CD14-positive monocyte (primary cell): ENCODE results near the gene GPN3. TPM values are rescaled to one million over a fixed set of nuclear protein-coding genes. Genes with fewer than 3 reads are reported as not detected.

Experiments
- DNase-seq, 3 donors: peaks; one replicate each; pipeline ENCODE4 v3.0.0-alpha.2; 2011 to 2022
- H2AFZ ChIP-seq: 2 replicates; pipeline ENCODE4 v1.6.0; 2012; ENCODE audit warnings: mild to moderate bottlenecking, low read depth, low read length, inconsistent platforms; ENCODE audit not compliant: insufficient read depth, poor library complexity, severe bottlenecking
- H3K27ac ChIP-seq, 2 donors: 1 replicate in 1 of 2; 2 replicates in 1 of 2; pipeline ENCODE4 v1.5.1; 2012 to 2013; ENCODE audit warnings: low read length in 2 of 2, control low read depth in 1 of 2, inconsistent platforms in 1 of 2, low read depth in 1 of 2, mild to moderate bottlenecking in 1 of 2
- H3K27me3 ChIP-seq, 2 donors: one replicate each; pipeline versions ENCODE4 v1.6.0 to v1.6.1; 2011 to 2013; ENCODE audit warnings: low read length in 2 of 2; ENCODE audit not compliant: control insufficient read depth in 2 of 2, insufficient read depth in 2 of 2
- H3K36me3 ChIP-seq, 2 donors: replicated peaks in 1 of 2; 1 replicate in 1 of 2; 2 replicates in 1 of 2; pipeline versions ENCODE4 v1.5.1 to v1.6.1; 2012 to 2013; ENCODE audit warnings: low read length in 2 of 2, control low read depth in 1 of 2, inconsistent platforms in 1 of 2, mild to moderate bottlenecking in 1 of 2; ENCODE audit not compliant: insufficient read depth in 2 of 2, control insufficient read depth in 1 of 2
- H3K4me1 ChIP-seq, 2 donors: 1 replicate in 1 of 2; 2 replicates in 1 of 2; pipeline versions ENCODE4 v1.5.1 to v1.6.1; 2012 to 2013; ENCODE audit warnings: low read length in 2 of 2, control low read depth in 1 of 2, inconsistent platforms in 1 of 2, mild to moderate bottlenecking in 1 of 2, moderate library complexity in 1 of 2; ENCODE audit not compliant: insufficient read depth in 2 of 2, control insufficient read depth in 1 of 2
- H3K4me2 ChIP-seq: replicated peaks from 2 replicates; pipeline ENCODE3; 2012; ENCODE audit warnings: low read length, moderate library complexity, mild to moderate bottlenecking; ENCODE audit not compliant: poor library complexity, severe bottlenecking; ENCODE audit errors: extremely low read depth
- H3K4me3 ChIP-seq, 3 experiments: fragments of 200-600 bp in 1 of 3; sonication (generic) in 1 of 3; replicated peaks in 1 of 3; 1 replicate in 2 of 3; 2 replicates in 1 of 3; pipeline ENCODE4 v1.5.1; 2011 to 2013; ENCODE audit warnings: low read length in 3 of 3, mild to moderate bottlenecking in 3 of 3, control low read depth in 2 of 3, low read depth in 2 of 3, inconsistent platforms in 1 of 3, moderate library complexity in 1 of 3
- H3K79me2 ChIP-seq: 2 replicates; pipeline ENCODE4 v1.6.0; 2012; ENCODE audit warnings: mild to moderate bottlenecking, control low read depth, inconsistent platforms, low read length, moderate library complexity; ENCODE audit not compliant: insufficient read depth
- H3K9ac ChIP-seq: 2 replicates; pipeline ENCODE4 v1.6.0; 2017; ENCODE audit warnings: low read length, mild to moderate bottlenecking; ENCODE audit not compliant: insufficient read depth, poor library complexity, severe bottlenecking
- H3K9me3 ChIP-seq, 2 donors: replicated peaks in 1 of 2; 1 replicate in 1 of 2; 2 replicates in 1 of 2; pipeline versions ENCODE4 v1.5.1 to v1.6.1; 2012 to 2013; ENCODE audit warnings: low read length in 2 of 2, control low read depth in 1 of 2; ENCODE audit not compliant: control insufficient read depth in 1 of 2, insufficient read depth in 1 of 2
- H4K20me1 ChIP-seq: 2 replicates; pipeline ENCODE4 v1.6.0; 2012; ENCODE audit warnings: mild to moderate bottlenecking, low read length, control low read depth, moderate library complexity; ENCODE audit not compliant: insufficient read depth
- H3K27ac Mint-ChIP-seq, 7 donors: one replicate each; pipeline ENCODE4 v1.8.0; 2020; ENCODE audit warnings: mild to moderate bottlenecking in 7 of 7, mixed read lengths in 7 of 7, moderate library complexity in 6 of 7, inconsistent platforms in 2 of 7
- H3K27me3 Mint-ChIP-seq, 3 donors: one replicate each; pipeline ENCODE4 v1.8.0; 2021 to 2022; ENCODE audit warnings: low read depth in 3 of 3, mild to moderate bottlenecking in 3 of 3, mixed read lengths in 3 of 3, moderate library complexity in 3 of 3, inconsistent platforms in 1 of 3
- H3K36me3 Mint-ChIP-seq, 2 donors: one replicate each; pipeline ENCODE4 v1.8.0; 2020; ENCODE audit warnings: mixed read lengths in 2 of 2, inconsistent platforms in 1 of 2, mild to moderate bottlenecking in 1 of 2
- H3K4me1 Mint-ChIP-seq: one replicate; pipeline ENCODE4 v1.8.0; 2020; ENCODE audit warnings: mild to moderate bottlenecking, mixed read lengths
- H3K4me3 Mint-ChIP-seq, 2 donors: one replicate each; pipeline ENCODE4 v1.8.0; 2020; ENCODE audit warnings: mild to moderate bottlenecking in 2 of 2, mixed read lengths in 2 of 2, moderate library complexity in 1 of 2
- H3K9me3 Mint-ChIP-seq, 7 donors: one replicate each; pipeline ENCODE4 v1.8.0; 2020 to 2022; ENCODE audit warnings: mixed read lengths in 7 of 7, mild to moderate bottlenecking in 6 of 7, moderate library complexity in 6 of 7, inconsistent platforms in 2 of 7
- CTCF ChIP-seq: fragments of 200-600 bp; IDR thresholded peaks from one replicate; pipeline ENCODE4 v1.8.0; 2022; ENCODE audit warnings: antibody characterized with exemption, mild to moderate bottlenecking
- WGBS: methylation state at CpG from one replicate; pipeline ENCODE4 v1.1.5; 2013; ENCODE audit warnings: missing lambda C conversion rate; ENCODE audit not compliant: insufficient coverage; 5-methylcytosine and 5-hydroxymethylcytosine counted together
- intact Hi-C, 2 donors: fragments of 100-400 bp; cut with micrococcal nuclease; formaldehyde crosslinking; loops; one replicate each; pipeline versions ENCODE4 v1.15.0 to v1.15.1; 2023
- polyA plus RNA-seq, 3 donors: library from polyadenylated mRNA; depleted of rRNA in 1 of 3; unstranded in 2 of 3; stranded (reverse) in 1 of 3; fragments of 300-500 nt in 2 of 3; fragments of >200 nt in 1 of 3; fragmentation: Illumina TruSeq in 2 of 3; gene quantifications; 1 replicate in 2 of 3; 2 replicates in 1 of 3; pipeline ENCODE4 v1.2.3, GENCODE V29; 2012 to 2021

GPN3 gene
- polyA plus RNA-seq, 3 donors, result 7.3 to 52.4 (median 25.3) TPM

GRCh38 chr12:110451263-110451662, 16.8 kb downstream of the GPN3 start:
- no peak overlapping the region for H3K4me3 Mint-ChIP-seq
- H3K4me1 Mint-ChIP-seq, result peaks cover 50% of the 10 kb centered on the region
- no peak for DNase-seq
- H3K79me2 ChIP-seq, result peaks cover 75% of the 10 kb centered on the region
- peak overlapping the region in 4 of 7 donors; percentile 30 to 79 (median 54) for H3K27ac Mint-ChIP-seq
- no peak overlapping the region for H3K4me3 ChIP-seq
- H3K4me1 ChIP-seq, result peaks cover 60 to 61% of the 10 kb centered on the region in 2 donors
- no peaks in the 10 kb centered on the region for H3K9me3 ChIP-seq
- H3K27ac ChIP-seq, result peak overlapping the region in 1 of 2 donors; percentile 96
- peaks cover 31% of the 10 kb centered on the region for H4K20me1 ChIP-seq
- H3K4me2 ChIP-seq, result no peak overlapping the region
- H3K9ac ChIP-seq, result no peak overlapping the region
- intact Hi-C loops, result loop anchor here (2.0 to 10.0 kb wide), 7 partner anchors 18 to 376 kb away; partner anchors contain the start of genes FAM216A (in 1 of the 2) and GPN3 (in 1 of the 2)
- peaks cover 24 to 32% of the 10 kb centered on the region in 2 donors for H3K36me3 Mint-ChIP-seq
- peaks cover 11 to 30% of the 10 kb centered on the region in 2 donors for H3K36me3 ChIP-seq
- peaks cover 0 to 2% (median 0%) of the 10 kb centered on the region in 7 donors for H3K9me3 Mint-ChIP-seq
- WGBS, result 43% methylated on average over 1 of the region's 1 CpG
- H2AFZ ChIP-seq, result no peak overlapping the region
- no peaks in the 10 kb centered on the region for H3K27me3 ChIP-seq
- no peak for TF ChIP-seq CTCF
- H3K27me3 Mint-ChIP-seq, result no peaks in the 10 kb centered on the region

GRCh38 chr12:110449799-110450497, 18.1 kb downstream of the GPN3 start, which contains the start of gene ARPC3:
TSS of gene ARPC3 (minus strand) at chr12:110450337. CDS start at chr12:110450260, 77 bp downstream.
- no peaks in the 10 kb centered on the region for H3K27me3 Mint-ChIP-seq
- H3K36me3 ChIP-seq, result peaks cover 20 to 40% of the 10 kb centered on the region in 2 donors
- peak within 1 kb of the TSS; percentile 97 for H3K9ac ChIP-seq
- H3K4me1 ChIP-seq, result peaks cover 48 to 52% of the 10 kb centered on the region in 2 donors
- peaks cover 45% of the 10 kb centered on the region for H3K4me1 Mint-ChIP-seq
- under 1% methylated on average over 44 of the region's 51 CpGs for WGBS
- H3K79me2 ChIP-seq, result peaks cover 88% of the 10 kb centered on the region
- H3K9me3 ChIP-seq, result no peaks in the 10 kb centered on the region
- H4K20me1 ChIP-seq, result peaks cover 44% of the 10 kb centered on the region
- H3K27me3 ChIP-seq, result no peaks in the 10 kb centered on the region
- peaks cover 30 to 41% of the 10 kb centered on the region in 2 donors for H3K36me3 Mint-ChIP-seq
- H3K9me3 Mint-ChIP-seq, result peaks cover 0 to 2% (median 0%) of the 10 kb centered on the region in 7 donors
- H3K27ac ChIP-seq, result peak within 1 kb of the TSS; percentile 96 to 100
- H3K4me3 ChIP-seq, result peak within 1 kb of the TSS; percentile 67 to 89 (median 89)
- H3K27ac Mint-ChIP-seq, result peak within 1 kb of the TSS; percentile 99 to 100 (median 100)
- peak within 1 kb of the TSS; percentile 99 for H3K4me3 Mint-ChIP-seq
- DNase-seq, result peak; percentile 95 to 97 (median 97)
- H3K4me2 ChIP-seq, result peak within 1 kb of the TSS; percentile 82
- H2AFZ ChIP-seq, result peak within 1 kb of the TSS; percentile 62
- TF ChIP-seq CTCF, result peak; percentile 89
- intact Hi-C loops, result loop anchor here (2.0 to 10.0 kb wide), 8 partner anchors 19 to 439 kb away; partner anchors contain the start of genes FAM216A (in 2 of the 2) and GPN3 (in 2 of the 2)
